ENCODE measurements around the gene MANSC4. TPM values are rescaled to one million over a fixed set of nuclear protein-coding genes. Genes with fewer than 3 reads are reported as not detected.

MANSC4 gene
- total and polyA plus RNA-seq, 2 of the 13 experiments (the other 11 are each of a cell fraction or from before 2014, with no cell fraction given) = not detected

DNA sequence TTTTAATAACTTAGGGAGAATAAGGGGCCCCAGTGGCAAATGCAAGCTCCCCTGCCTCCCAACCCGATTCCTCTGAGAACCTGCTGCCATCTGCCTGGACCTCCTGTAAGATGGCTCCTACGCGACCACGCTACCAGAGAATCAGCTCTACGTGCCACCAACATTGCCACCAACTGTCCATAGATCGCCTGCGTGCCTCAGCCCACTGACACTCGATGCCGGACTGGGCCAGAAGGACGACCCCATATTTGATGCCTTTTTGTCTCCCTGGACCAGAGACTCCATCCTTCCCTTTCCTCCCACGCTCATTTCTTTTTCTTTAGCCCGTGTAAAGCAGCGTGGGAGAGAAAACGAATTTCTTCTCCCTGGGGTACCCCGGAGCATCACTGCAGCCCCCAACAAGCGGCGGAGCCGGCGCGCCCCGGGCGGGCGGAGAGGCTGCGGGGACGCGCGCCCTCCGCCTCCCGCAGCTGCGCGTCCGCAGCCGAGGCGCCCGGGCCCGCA lies 568 bp downstream of the MANSC4 start (continued):
- TF ChIP-seq KMT2B (CRISPR knock-in tag; IDR thresholded peaks at IDR 0.05) (peak; percentile 0; the same call in 1 of the 2 replicates), ZNF350 (CRISPR knock-in tag; IDR thresholded peaks at IDR 0.05; ENCODE audit: borderline replicate concordance, low read depth) (peak; percentile 45; the same call in 1 of the 2 replicates), TFDP1 (CRISPR knock-in tag; IDR thresholded peaks at IDR 0.05; ENCODE audit: borderline replicate concordance) (0 out of 2 replicates have a peak, but pooled peaks have one; percentile 11), ZFP82 (CRISPR knock-in tag; IDR thresholded peaks at IDR 0.05; ENCODE audit: borderline replicate concordance) (no peak), SRF (IDR thresholded peaks at IDR 0.05; ENCODE audit: low read depth, low read length) (no peak), ZBTB38 (CRISPR knock-in tag; IDR thresholded peaks at IDR 0.05) (peak; percentile 30; the same call in 1 of the 2 replicates), MYC (CRISPR knock-in tag; IDR thresholded peaks at IDR 0.05; ENCODE audit: borderline replicate concordance) (peak; percentile 24; the same call in 1 of the 2 replicates), RFX5 (IDR thresholded peaks at IDR 0.05; ENCODE audit: low read depth, low read length) (no peak), SPEN (CRISPR knock-in tag; IDR thresholded peaks at IDR 0.05; ENCODE audit: low read depth) (no peak), FOXA1 (IDR thresholded peaks at IDR 0.05) (no peak), FOXA1 (CRISPR knock-in tag; IDR thresholded peaks at IDR 0.05) (no peak), SIX4 (CRISPR knock-in tag; IDR thresholded peaks at IDR 0.05) (no peak), MAX (IDR thresholded peaks at IDR 0.05) (peak; percentile 66), ZZZ3 (CRISPR knock-in tag; IDR thresholded peaks at IDR 0.05; ENCODE audit: borderline replicate concordance) (no peak)

DNA sequence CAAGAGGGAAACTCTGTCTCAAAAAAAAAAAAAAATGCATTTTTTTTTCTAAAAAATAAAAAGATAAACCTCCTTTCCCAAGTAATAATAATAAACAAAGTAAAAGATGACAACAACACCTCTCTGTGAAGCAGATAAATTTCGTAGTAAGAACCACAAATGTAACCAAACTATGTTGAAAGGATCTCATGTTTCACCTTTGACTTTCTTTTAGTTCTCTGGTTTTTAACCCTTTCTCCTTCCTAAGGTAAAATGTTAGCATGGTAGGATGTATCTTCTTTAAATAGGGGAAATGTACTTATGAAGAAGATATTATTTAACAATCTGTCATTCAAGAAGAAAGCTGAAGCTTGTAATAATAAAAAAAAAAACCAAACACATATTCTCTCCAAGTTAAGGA lies 1.8 kb downstream of the MANSC4 start:
- no TSS peak for BruUV-seq (replicated peaks)
- Histone ChIP-seq H3K4me3 (replicated peaks in 1 of 3; ENCODE audit: insufficient read depth in 1 of 3, low read depth in 2 of 3, low read length in 3 of 3) (no peak overlapping the region), H4K20me1 (ENCODE audit: insufficient read depth, low read length) (no peaks in the 10 kb centered on the region), H2AFZ (ENCODE audit: low read length) (no peak overlapping the region), H3K4me2 (ENCODE audit: low read depth, low read length) (no peak overlapping the region), H3K79me2 (ENCODE audit: insufficient read depth, low read length) (peaks cover 16% of the 10 kb centered on the region), H3K9me3 (ENCODE audit: low read length) (no peaks in the 10 kb centered on the region), H3K36me3 (replicated peaks in 1 of 2; ENCODE audit: control insufficient read depth in 1 of 2, insufficient read depth in 2 of 2, low read length in 2 of 2) (no peaks in the 10 kb centered on the region), H3K4me1 (ENCODE audit: insufficient read depth, low read length) (peaks cover 34% of the 10 kb centered on the region), H3K27me3 (ENCODE audit: control insufficient read depth in 1 of 2, insufficient read depth in 2 of 2, low read length in 2 of 2) (no peaks in the 10 kb centered on the region), H3K9ac (ENCODE audit: insufficient read depth, low read depth, low read length) (no peak overlapping the region), H3K27ac (ENCODE audit: extremely low read length, insufficient read depth, low read length) (no peak overlapping the region)
- 21% methylated on average over 1 of the region's 1 CpG for WGBS (ENCODE audit: low lambda C conversion rate)
- DNase-seq (ENCODE audit: low spot score) (no peak), ATAC-seq (no peak), FAIRE-seq (no peak)
- intact Hi-C loops (cut with micrococcal nuclease; ENCODE audit: unreplicated experiment) = no loop called here
- in situ Hi-C loops (cut with HindIII; ENCODE audit: extremely low pct_ligation_motif_present, low pct_unique_long_range_greater_than_20kb) = no loop called here
- ChIA-PET POLR2A (no interaction called here), CTCF (ENCODE audit: low intra/inter-chr PET ratio, low total read pairs) (no interaction called here)
- TF ChIP-seq PPARG (CRISPR knock-in tag; conservative IDR thresholded peaks at IDR 0.05) = 0 out of 2 replicates have a peak, but pooled peaks have one; percentile 22
- TF ChIP-seq ZNF652 (CRISPR knock-in tag; IDR thresholded peaks at IDR 0.05; ENCODE audit: borderline replicate concordance, low read depth) = peak; percentile 80; the same call in 1 of the 2 replicates
- no peak for TF ChIP-seq MZF1 (CRISPR knock-in tag; IDR thresholded peaks at IDR 0.05; ENCODE audit: borderline replicate concordance)
